ENCODE results near the gene SLC10A3. TPM values are rescaled to one million over a fixed set of nuclear protein-coding genes. Genes with fewer than 3 reads are reported as not detected.

SLC10A3 gene
- total RNA-seq, 2 donors from 2014 or later, result 27.4 to 31.3 TPM

DNA sequence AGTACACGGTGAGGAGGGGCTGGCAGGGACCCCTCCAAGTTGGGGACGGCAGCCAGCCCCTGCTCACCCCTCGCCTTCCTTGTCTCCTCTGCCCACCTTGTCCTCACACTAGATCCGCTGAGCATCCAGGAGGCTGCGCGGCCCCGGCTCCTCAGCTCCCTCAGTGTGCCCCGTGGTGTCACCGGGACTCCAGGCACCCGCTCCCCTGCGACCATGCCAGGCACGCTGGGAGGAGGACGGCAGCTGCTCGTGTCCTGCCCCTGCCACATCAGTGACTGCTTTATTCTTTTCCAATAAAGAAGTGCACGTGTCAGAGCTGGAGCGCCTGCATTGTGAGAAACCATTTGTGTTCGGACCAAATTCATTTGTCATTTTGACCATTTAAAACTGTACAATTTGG lies 40.1 kb downstream of the SLC10A3 start:
- no peak for DNase-seq (ENCODE audit: low spot score)
- intact Hi-C loops (cut with DNase I), result loop anchor here in 1 of 2 donors (10.0 kb wide), 1 partner anchor 1566 kb away; no protein-coding TSS in a partner anchor

- intact Hi-C loops (cut with DNase I), result loop anchor here (5.0 to 10.0 kb wide), 2 partner anchors 38 to 1565 kb away; partner anchors contain the start of gene UBL4A (in 1 of the 2)
- no peak for DNase-seq (ENCODE audit: low spot score)
Observed at GRCh38 chrX:154449618-154450017, 40.8 kb downstream of the SLC10A3 start.

DNA sequence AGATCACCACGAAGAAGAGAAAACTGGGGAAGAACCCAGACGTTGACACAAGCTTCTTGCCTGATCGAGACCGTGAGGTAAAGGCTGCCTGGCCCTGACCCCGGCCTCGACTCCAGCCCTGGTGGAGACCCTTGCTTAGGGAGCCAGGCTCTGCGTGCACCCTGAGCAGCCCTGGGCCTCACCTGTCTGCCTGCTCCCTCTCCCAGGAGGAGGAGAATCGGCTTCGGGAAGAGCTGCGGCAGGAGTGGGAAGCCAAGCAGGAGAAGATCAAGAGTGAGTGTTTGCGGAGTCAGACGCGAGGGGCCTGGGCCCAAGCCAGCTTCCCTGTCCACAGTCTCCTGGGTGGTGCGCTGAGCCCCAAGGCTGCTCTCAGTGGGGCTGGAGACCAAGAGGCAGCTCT lies 41.9 kb downstream of the SLC10A3 start:
- no peak for DNase-seq (ENCODE audit: low spot score)
- intact Hi-C loops (cut with DNase I), result loop anchor here in 1 of 2 donors (5.0 kb wide), 1 partner anchor 39 kb away; the partner anchor contains the start of gene UBL4A

- intact Hi-C loops (cut with DNase I), result loop anchor here in 1 of 2 donors (5.0 kb wide), 1 partner anchor 41 kb away; the partner anchor contains the start of gene UBL4A
- no peak for DNase-seq (ENCODE audit: low spot score)
Observed at GRCh38 chrX:154446430-154446829, 44.0 kb downstream of the SLC10A3 start.

GRCh38 chrX:154445776-154446175 lies 44.7 kb downstream of the SLC10A3 start:
- DNase-seq (ENCODE audit: low spot score), result no peak
- intact Hi-C loops (cut with DNase I), result loop anchor here in 1 of 2 donors (5.0 kb wide), 1 partner anchor 42 kb away; the partner anchor contains the start of gene UBL4A

DNA sequence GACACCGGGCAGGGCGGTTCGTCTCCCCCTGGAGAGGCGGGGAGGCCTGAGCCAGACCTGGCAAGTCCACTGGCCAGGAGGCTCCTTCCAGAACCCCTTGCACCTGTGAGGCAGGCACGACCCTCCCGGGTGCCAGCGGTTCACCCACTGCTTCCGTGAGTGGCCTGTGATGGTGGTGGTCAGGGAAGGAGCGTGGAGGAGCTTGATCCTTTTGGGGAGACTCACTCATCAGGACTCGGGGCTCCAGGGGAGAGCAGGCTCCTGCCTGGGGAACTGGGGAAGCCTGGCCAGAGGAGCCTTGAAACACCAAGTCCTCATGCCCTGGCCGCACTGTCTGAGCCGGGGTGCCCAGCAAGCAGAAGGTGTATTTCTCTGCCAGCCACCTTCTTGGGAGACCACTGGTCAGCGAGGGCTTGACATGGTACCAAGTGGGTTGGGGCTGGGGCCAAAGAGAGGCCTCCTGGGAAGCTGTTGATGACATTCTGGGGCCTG lies 45.6 kb downstream of the SLC10A3 start:
- DNase-seq (ENCODE audit: low spot score), result no peak
- intact Hi-C loops (cut with DNase I), result loop anchor here in 1 of 2 donors (5.0 kb wide), 1 partner anchor 42 kb away; the partner anchor contains the start of gene UBL4A

DNA sequence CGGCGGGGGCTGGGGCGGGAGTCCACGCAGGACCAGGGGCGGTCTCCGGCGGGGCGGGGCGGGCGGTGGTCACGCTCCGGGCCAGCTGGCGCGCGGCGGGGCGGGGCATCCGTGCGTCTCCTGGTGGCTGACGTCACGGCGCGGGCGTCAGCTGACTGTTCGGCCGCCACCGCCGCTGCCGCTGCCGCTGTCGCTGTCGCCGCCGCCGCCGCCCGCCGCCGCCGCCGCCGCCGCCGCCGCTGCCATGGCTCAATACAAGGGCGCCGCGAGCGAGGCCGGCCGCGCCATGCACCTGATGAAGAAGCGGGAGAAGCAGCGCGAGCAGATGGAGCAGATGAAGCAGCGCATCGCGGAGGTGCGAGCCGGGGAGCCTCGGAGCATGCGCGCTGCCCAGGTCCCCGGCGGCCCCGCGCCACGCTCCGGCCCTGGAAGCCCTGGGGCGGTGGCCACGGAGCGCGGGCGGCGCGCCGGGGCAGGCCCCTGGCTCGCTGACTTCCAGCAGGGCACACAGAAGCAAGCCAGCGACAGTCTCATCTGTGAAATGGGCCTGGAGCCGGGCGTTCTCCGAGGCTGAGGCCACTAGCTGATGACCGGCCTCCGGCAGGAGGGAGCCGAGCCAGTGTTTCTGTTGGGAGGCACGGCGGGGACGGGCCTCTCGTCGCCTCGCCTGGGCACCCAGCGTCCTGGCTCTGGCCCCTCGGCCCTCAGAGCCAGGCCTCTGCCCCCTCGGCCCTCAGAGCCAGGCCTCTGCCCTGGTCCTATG lies 46.3 kb downstream of the SLC10A3 start, which contains the start of gene FAM50A:
TSS of gene FAM50A (plus strand) at position 150 of the 763 bp plus-strand sequence. CDS start at position 245, 95 bp downstream.
- peak; percentile 93 for DNase-seq (ENCODE audit: low spot score)
- intact Hi-C loops (cut with DNase I), result loop anchor here in 1 of 2 donors (1.0 kb wide), 1 partner anchor 28 kb away; no protein-coding TSS in a partner anchor

DNA sequence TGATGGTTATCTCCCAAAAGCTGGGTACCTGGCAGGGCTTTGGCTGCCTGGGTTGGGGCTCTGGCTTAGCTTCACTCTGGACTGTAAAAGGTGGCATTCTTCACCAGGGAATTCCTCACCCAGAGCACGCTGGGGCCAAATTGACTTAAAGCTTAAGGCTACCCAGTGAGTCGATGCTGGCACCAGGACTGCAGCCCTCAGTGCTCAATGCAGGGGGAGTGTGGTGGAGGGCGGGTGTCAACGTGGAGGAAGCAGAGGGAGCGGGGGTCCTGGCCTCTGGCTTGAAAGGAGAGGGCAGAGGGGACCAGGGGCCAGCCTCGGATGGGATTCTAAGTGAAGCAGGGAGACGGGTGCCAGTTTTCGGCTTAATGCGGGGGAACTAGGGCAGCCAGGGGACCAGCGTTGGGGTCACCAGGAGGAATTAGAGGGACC lies 46.9 kb downstream of the SLC10A3 start:
- intact Hi-C loops (cut with DNase I), result loop anchor here in 1 of 2 donors (1.0 kb wide), 1 partner anchor 29 kb away; no protein-coding TSS in a partner anchor
- no peak for DNase-seq (ENCODE audit: low spot score)

GRCh38 chrX:154441984-154442707 lies 48.3 kb downstream of the SLC10A3 start:
- intact Hi-C loops (cut with DNase I), result no loop called here

GRCh38 chrX:154441564-154441963 lies 48.9 kb downstream of the SLC10A3 start:
- intact Hi-C loops (cut with DNase I), result no loop called here
- no peak for DNase-seq (ENCODE audit: low spot score)

More at GRCh38 chrX:154441984-154442707, 48.3 kb downstream of the SLC10A3 start:
- no peak for DNase-seq (ENCODE audit: low spot score)

- intact Hi-C loops (cut with DNase I), result no loop called here
- DNase-seq (ENCODE audit: low spot score), result no peak
Observed at GRCh38 chrX:154440623-154441357, 49.6 kb downstream of the SLC10A3 start.

DNA sequence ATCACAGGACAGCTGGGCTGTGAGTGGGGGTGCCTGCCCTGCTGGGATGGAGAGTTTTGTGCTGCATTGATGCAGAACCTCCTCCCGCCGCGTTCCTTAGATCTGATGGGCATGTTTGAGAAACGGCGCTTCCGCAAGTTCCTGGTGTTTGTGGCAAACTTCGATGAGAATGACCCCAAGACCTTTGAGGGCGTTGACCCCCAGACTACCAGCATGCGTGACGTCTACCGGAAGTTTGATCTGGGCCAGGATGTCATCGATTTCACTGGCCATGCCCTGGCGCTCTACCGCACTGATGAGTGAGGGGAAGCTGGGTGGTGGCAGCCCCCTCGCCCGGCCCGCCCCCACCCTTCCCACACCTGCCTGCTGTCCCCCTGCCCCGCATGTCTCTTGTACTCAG lies 50.6 kb downstream of the SLC10A3 start:
- DNase-seq (ENCODE audit: low spot score), result no peak
- intact Hi-C loops (cut with DNase I), result no loop called here

DNA sequence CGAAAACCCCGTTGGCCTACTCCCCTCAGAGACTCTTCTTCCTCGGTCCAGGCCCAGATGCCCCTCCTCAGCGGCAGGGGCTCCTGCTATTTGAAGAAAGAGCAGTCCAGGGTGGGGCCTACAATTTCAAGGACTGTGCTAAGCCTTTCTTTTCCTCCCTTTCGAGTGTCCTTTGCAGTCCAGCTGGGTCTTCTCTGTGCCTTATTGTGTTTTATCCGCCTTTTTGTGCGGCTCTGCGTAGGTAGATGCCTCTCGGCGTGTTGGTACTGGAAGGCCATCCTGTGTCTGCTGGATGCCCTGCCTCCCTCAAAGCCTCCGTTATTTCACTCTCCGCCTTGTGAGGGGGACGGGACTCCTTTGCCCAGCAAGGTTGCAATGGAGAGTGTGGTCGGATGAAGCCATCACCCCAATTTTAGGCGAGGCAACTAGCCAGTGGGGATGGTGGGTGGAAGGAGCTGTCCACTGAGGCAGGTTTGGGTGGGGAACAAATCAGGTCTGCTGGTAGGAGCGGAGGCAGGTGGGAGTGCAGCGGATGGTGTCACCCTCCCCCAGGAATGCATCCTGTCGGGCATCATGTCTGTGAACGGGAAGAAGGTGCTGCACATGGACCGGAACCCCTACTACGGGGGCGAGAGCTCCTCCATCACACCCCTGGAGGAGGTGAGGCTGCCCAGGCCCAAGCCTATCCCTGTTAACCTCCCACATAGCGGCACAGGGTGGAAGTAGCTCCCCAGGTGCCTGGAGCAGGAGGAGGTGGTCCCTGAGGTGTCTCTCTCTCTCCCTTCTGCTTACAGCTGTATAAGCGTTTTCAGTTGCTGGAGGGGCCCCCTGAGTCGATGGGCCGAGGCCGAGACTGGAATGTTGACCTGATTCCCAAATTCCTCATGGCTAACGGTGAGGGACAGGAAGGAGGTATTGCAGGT lies 52.2 kb downstream of the SLC10A3 start:
- no peak for DNase-seq (ENCODE audit: low spot score)
- intact Hi-C loops (cut with DNase I), result no loop called here

Small RNA genes lying within 50 kb of the gene (microRNA-seq; reads per million reads assigned to microRNA genes)
- 0 to 0.65 reads per million in 2 donors for gene MIR6858 (ENCODE audit: borderline microRNAs expressed in 2 of 2)

Other genes with a start within 250 kb of the SLC10A3 start
- gene OPN1MW3, start 233.0 kb downstream of the SLC10A3 start, total RNA-seq, result not detected
- not detected for gene TEX28, start 195.5 kb downstream of the SLC10A3 start, total RNA-seq
- under 1 TPM; 0.29 to 0.46 TPM for gene TKTL1, start 194.8 kb downstream of the SLC10A3 start, total RNA-seq
- 1,000 to 10,000 TPM; 5,571 to 6,731 TPM for gene FLNA, start 116.0 kb downstream of the SLC10A3 start, total RNA-seq
- gene EMD, start 111.3 kb downstream of the SLC10A3 start, total RNA-seq, result 10 to 100 TPM; 61.8 to 67.2 TPM
- gene RPL10, start 92.3 kb downstream of the SLC10A3 start, total RNA-seq, result 1,000 to 10,000 TPM; 2,294 to 2,387 TPM
- 10 to 100 TPM; 15.9 to 20.0 TPM for gene DNASE1L1, start 81.4 kb downstream of the SLC10A3 start, total RNA-seq
- gene TAFAZZIN, start 79.1 kb downstream of the SLC10A3 start, total RNA-seq, result 10 to 100 TPM; 25.3 to 28.1 TPM
- 10 to 100 TPM; 43.8 to 59.9 TPM for gene ATP6AP1, start 62.0 kb downstream of the SLC10A3 start, total RNA-seq
- gene GDI1, start 53.5 kb downstream of the SLC10A3 start, total RNA-seq, result 100 to 1,000 TPM; 106 to 108 TPM
- gene FAM50A, start 46.5 kb downstream of the SLC10A3 start, total RNA-seq, result 10 to 100 TPM; 52.7 to 63.3 TPM
- gene PLXNA3, start 32.3 kb downstream of the SLC10A3 start, total RNA-seq, result 10 to 100 TPM; 23.7 to 31.1 TPM
- 10 to 100 TPM; 10.2 to 15.0 TPM for gene LAGE3, start 11.3 kb downstream of the SLC10A3 start, total RNA-seq
- gene UBL4A, start 4.0 kb downstream of the SLC10A3 start, total RNA-seq, result 10 to 100 TPM; 30.1 TPM
- gene FAM3A, start 25.6 kb upstream of the SLC10A3 start, total RNA-seq, result 10 to 100 TPM; 26.1 to 28.6 TPM
- gene G6PD, start 56.2 kb upstream of the SLC10A3 start, total RNA-seq, result 10 to 100 TPM; 51.9 to 55.4 TPM
- 10 to 100 TPM; 24.2 to 25.6 TPM for gene IKBKG, start 57.0 kb upstream of the SLC10A3 start, total RNA-seq
- not detected for gene CTAG1A, start 94.5 kb upstream of the SLC10A3 start, total RNA-seq
- not detected for gene CTAG1B, start 128.7 kb upstream of the SLC10A3 start, total RNA-seq
- 1 to 10 TPM in 1 of 2 donors, not detected in 1; 1.2 TPM for gene CTAG2, start 162.9 kb upstream of the SLC10A3 start, total RNA-seq

Measured in posterior vena cava (tissue), 2 donors.